ENCODE results near the gene ZNF124.

Gene ZNF124

DNA sequence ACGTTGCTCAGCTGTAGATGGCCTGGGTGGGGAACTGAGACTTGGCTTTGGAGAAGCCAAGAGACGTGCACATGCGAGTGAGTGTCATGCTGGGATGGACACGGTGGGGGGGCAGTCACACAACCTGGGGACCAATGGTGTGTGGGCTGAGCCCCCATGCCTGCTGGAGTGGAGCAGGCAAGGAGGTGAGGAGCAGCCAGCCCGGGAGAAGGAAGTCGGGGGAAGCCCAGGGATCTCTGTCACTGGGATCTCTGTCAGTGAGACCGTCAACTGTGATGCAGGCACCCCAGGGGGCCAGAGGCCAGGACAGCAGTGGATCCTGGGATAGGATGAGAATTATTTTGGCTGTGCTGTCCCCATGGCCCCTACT lies 56.7 kb downstream of the ZNF124 start:
- TF ChIP-seq FOXP2 (optimal IDR thresholded peaks at IDR 0.05; ENCODE audit: borderline replicate concordance, extremely low read depth, extremely low read length, insufficient read depth) = no peak
- TF ChIP-seq POLR2AphosphoS5 (IDR thresholded peaks at IDR 0.05; ENCODE audit: low read depth, low read length) = no peak
- TF ChIP-seq SIN3A (IDR thresholded peaks at IDR 0.05; ENCODE audit: borderline replicate concordance, insufficient read depth, low read length) = no peak
- TF ChIP-seq, protein P1, sequence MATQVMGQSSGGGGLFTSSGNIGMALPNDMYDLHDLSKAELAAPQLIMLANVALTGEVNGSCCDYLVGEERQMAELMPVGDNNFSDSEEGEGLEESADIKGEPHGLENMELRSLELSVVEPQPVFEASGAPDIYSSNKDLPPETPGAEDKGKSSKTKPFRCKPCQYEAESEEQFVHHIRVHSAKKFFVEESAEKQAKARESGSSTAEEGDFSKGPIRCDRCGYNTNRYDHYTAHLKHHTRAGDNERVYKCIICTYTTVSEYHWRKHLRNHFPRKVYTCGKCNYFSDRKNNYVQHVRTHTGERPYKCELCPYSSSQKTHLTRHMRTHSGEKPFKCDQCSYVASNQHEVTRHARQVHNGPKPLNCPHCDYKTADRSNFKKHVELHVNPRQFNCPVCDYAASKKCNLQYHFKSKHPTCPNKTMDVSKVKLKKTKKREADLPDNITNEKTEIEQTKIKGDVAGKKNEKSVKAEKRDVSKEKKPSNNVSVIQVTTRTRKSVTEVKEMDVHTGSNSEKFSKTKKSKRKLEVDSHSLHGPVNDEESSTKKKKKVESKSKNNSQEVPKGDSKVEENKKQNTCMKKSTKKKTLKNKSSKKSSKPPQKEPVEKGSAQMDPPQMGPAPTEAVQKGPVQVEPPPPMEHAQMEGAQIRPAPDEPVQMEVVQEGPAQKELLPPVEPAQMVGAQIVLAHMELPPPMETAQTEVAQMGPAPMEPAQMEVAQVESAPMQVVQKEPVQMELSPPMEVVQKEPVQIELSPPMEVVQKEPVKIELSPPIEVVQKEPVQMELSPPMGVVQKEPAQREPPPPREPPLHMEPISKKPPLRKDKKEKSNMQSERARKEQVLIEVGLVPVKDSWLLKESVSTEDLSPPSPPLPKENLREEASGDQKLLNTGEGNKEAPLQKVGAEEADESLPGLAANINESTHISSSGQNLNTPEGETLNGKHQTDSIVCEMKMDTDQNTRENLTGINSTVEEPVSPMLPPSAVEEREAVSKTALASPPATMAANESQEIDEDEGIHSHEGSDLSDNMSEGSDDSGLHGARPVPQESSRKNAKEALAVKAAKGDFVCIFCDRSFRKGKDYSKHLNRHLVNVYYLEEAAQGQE (IDR thresholded peaks at IDR 0.05; ENCODE audit: insufficient read depth in 1 of 2, low read depth in 2 of 2, low read length in 2 of 2) = no peak
- TF ChIP-seq TAF1 (IDR thresholded peaks at IDR 0.05; ENCODE audit: borderline replicate concordance, insufficient read depth, low read length) = no peak

- no peak for TF ChIP-seq SIN3A (IDR thresholded peaks at IDR 0.05; ENCODE audit: borderline replicate concordance, insufficient read depth, low read length)
Observed at GRCh38 chr1:247114351-247115140, 57.3 kb downstream of the ZNF124 start.

GRCh38 chr1:247113733-247114271 lies 58.0 kb downstream of the ZNF124 start:
- TF ChIP-seq SIN3A (IDR thresholded peaks at IDR 0.05; ENCODE audit: borderline replicate concordance, insufficient read depth, low read length) = no peak
- no peak for TF ChIP-seq POLR2AphosphoS5 (IDR thresholded peaks at IDR 0.05; ENCODE audit: low read depth, low read length)
- no peak for TF ChIP-seq FOXP2 (optimal IDR thresholded peaks at IDR 0.05; ENCODE audit: borderline replicate concordance, extremely low read depth, extremely low read length, insufficient read depth)
- TF ChIP-seq, protein P1 (IDR thresholded peaks at IDR 0.05; ENCODE audit: insufficient read depth in 1 of 2, low read depth in 2 of 2, low read length in 2 of 2) = no peak
- no peak for TF ChIP-seq TAF1 (IDR thresholded peaks at IDR 0.05; ENCODE audit: borderline replicate concordance, insufficient read depth, low read length)

DNA sequence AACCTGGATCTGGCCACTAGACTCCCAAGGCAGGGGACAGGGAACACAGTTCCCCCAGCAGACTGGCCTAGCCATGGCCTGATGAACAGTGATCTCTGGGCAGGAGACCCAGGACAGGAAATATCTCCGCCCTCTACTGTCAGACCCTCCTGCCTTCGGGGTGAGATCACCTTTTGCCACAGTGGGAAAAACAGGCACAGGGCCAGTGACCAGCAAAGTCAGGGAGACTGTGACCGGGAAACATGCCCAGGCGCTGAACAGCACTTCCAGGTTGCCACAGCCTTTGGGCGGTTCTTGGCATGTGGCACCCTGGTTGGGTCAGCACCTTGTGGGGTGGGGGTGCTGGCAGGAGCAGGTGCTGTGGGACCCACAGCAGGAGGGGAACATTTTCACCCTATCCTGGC lies 58.7 kb downstream of the ZNF124 start:
- TF ChIP-seq, protein P1 (IDR thresholded peaks at IDR 0.05; ENCODE audit: insufficient read depth in 1 of 2, low read depth in 2 of 2, low read length in 2 of 2) = no peak
- TF ChIP-seq FOXP2 (optimal IDR thresholded peaks at IDR 0.05; ENCODE audit: borderline replicate concordance, extremely low read depth, extremely low read length, insufficient read depth) = no peak
- TF ChIP-seq POLR2AphosphoS5 (IDR thresholded peaks at IDR 0.05; ENCODE audit: low read depth, low read length) = no peak
- no peak for TF ChIP-seq SIN3A (IDR thresholded peaks at IDR 0.05; ENCODE audit: borderline replicate concordance, insufficient read depth, low read length)
- no peak for TF ChIP-seq TAF1 (IDR thresholded peaks at IDR 0.05; ENCODE audit: borderline replicate concordance, insufficient read depth, low read length)

- TF ChIP-seq SIN3A (IDR thresholded peaks at IDR 0.05; ENCODE audit: borderline replicate concordance, insufficient read depth, low read length) (no peak), FOXP2 (optimal IDR thresholded peaks at IDR 0.05; ENCODE audit: borderline replicate concordance, extremely low read depth, extremely low read length, insufficient read depth) (no peak), TAF1 (IDR thresholded peaks at IDR 0.05; ENCODE audit: borderline replicate concordance, insufficient read depth, low read length) (no peak), POLR2AphosphoS5 (IDR thresholded peaks at IDR 0.05; ENCODE audit: low read depth, low read length) (no peak)
- TF ChIP-seq, protein P1 (IDR thresholded peaks at IDR 0.05; ENCODE audit: insufficient read depth in 1 of 2, low read depth in 2 of 2, low read length in 2 of 2) = no peak
Observed at GRCh38 chr1:247112479-247112781, 59.4 kb downstream of the ZNF124 start.

Data from PFSK-1 (cell line).